Activated CD8-positive, alpha-beta memory T cell treated with anti-CD3 and anti-CD28 coated beads, Interleukin-2, amount 10 ng/mL, durations not matched to agents 7 days and 5 days (primary cell): ENCODE data around the gene TEAD3. TPM values are rescaled to one million over a fixed set of nuclear protein-coding genes. Genes with fewer than 3 reads are reported as not detected.
"Not testable (repeated sequence)": the region's sequence is repeated elsewhere in the genome, so short reads cannot be mapped to it uniquely, and the experiment has no call there.

Experiments used
- ATAC-seq: fragments of 150-1000 bp; cut with Tn5 transposase; one replicate; pipeline ENCODE4 v1.10.0; 2021; ENCODE audit warnings: moderate library complexity
- CTCF ChIA-PET: fragments of 350-600 bp; sonication (Branson Sonifier 250); formaldehyde crosslinking; loops from one replicate; lab custom pipeline; 2021; ENCODE audit warnings: antibody characterized with exemption; lab: Charles Lee
- DNase-seq: peaks from one replicate; pipeline ENCODE4 v3.0.0-alpha.2; 2020
- H3K27ac Mint-ChIP-seq: one replicate; pipeline ENCODE4 v1.8.0; 2021; ENCODE audit warnings: mild to moderate bottlenecking, mixed read lengths
- H3K27me3 Mint-ChIP-seq: one replicate; pipeline ENCODE4 v1.8.0; 2021; ENCODE audit warnings: mixed read lengths
- H3K36me3 Mint-ChIP-seq: one replicate; pipeline ENCODE4 v1.8.0; 2021; ENCODE audit warnings: mild to moderate bottlenecking, mixed read lengths
- H3K4me1 Mint-ChIP-seq: one replicate; pipeline ENCODE4 v1.8.0; 2021; ENCODE audit warnings: mixed read lengths
- H3K4me3 Mint-ChIP-seq: one replicate; pipeline ENCODE4 v1.8.0; 2021; ENCODE audit warnings: mild to moderate bottlenecking, moderate library complexity, mixed read lengths
- H3K9me3 Mint-ChIP-seq: one replicate; pipeline ENCODE4 v1.8.0; 2022; ENCODE audit warnings: low read depth, mixed read lengths
- total RNA-seq, 2 experiments: library from RNA; stranded (reverse); gene quantifications; one replicate each; pipeline ENCODE4 v1.2.3, GENCODE V29; 2021

TEAD3 gene
- total RNA-seq, 2 experiments from 2014 or later, result 0.16 TPM; not detected in 1

DNA sequence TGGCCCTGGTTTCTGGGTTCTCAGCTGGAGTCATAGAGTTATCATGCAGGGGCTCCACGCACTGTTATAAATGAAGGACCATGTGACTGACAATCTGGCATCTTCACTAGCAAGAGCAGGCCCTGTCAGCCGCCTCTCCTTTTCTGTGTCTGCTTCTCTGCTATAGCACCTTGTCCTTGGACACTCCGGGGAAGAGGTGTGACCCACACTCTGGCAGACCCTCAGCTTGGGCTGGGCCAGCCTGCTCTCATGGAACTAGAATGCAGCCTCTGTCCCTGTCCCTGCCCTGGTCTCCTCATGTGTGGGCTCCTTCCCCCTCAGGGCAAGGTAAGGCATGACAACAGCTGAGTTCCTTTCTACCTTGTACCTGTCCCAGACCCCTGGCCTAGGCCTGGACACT lies 55.7 kb downstream of the TEAD3 start:
- Mint-ChIP-seq H3K27ac (no peak overlapping the region), H3K36me3 (no peaks in the 10 kb centered on the region), H3K4me3 (no peak overlapping the region), H3K9me3 (no peaks in the 10 kb centered on the region), H3K27me3 (no peaks in the 10 kb centered on the region), H3K4me1 (peaks cover 13% of the 10 kb centered on the region)
- no peak for DNase-seq
- ATAC-seq, result no peak
- CTCF ChIA-PET, result interaction anchor here (2.5 kb wide), 1 partner anchor 22 kb away, joined by 10 read pairs; no protein-coding TSS in a partner anchor

DNA sequence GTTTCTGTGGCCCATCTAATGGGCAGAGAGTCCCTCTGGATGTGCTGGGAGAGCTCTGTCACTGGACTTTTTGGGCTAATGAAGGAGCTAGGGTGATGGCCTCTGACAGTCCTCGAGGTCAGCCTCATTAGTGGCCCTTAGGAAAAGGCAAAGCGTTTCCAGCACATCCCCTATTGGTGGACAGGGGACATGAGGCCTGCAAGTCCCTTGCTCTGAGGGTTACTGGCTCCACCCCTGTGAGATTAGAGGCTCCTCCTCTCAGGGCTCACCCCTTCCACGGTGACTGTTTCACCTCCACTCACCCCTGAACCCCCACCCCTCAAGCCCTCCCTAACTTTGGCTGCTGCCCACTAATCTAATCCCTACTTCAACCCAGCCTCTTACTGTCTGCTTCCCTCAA lies 57.6 kb downstream of the TEAD3 start:
- ATAC-seq (no peak), DNase-seq (no peak)
- no peaks in the 10 kb centered on the region for H3K27me3 Mint-ChIP-seq
- CTCF ChIA-PET, result interaction anchor here (1.4 kb wide), 1 partner anchor 10 kb away, joined by 4 read pairs; no protein-coding TSS in a partner anchor
- no peaks in the 10 kb centered on the region for H3K4me1 Mint-ChIP-seq
- no peak overlapping the region for H3K4me3 Mint-ChIP-seq
- H3K9me3 Mint-ChIP-seq, result no peaks in the 10 kb centered on the region
- H3K27ac Mint-ChIP-seq, result no peak overlapping the region
- no peaks in the 10 kb centered on the region for H3K36me3 Mint-ChIP-seq

GRCh38 chr6:35438378-35439065 lies 58.4 kb downstream of the TEAD3 start:
- not testable (repeated sequence) for H3K27ac Mint-ChIP-seq, H3K36me3 Mint-ChIP-seq, H3K27me3 Mint-ChIP-seq, H3K4me1 Mint-ChIP-seq, DNase-seq, H3K4me3 Mint-ChIP-seq, H3K9me3 Mint-ChIP-seq, ATAC-seq
- CTCF ChIA-PET, result interaction anchor here (1.0 to 1.4 kb wide), 3 partner anchors 9 to 19 kb away, joined by 3 to 4 read pairs (median 4); no protein-coding TSS in a partner anchor

- CTCF ChIA-PET, result interaction anchor here (1.4 kb wide), 1 partner anchor 13 kb away, joined by 7 read pairs; no protein-coding TSS in a partner anchor
- H3K4me3 Mint-ChIP-seq, result no peak overlapping the region
- ATAC-seq (no peak), DNase-seq (no peak)
- H3K4me1 Mint-ChIP-seq, result no peaks in the 10 kb centered on the region
- H3K36me3 Mint-ChIP-seq, result no peaks in the 10 kb centered on the region
- H3K27ac Mint-ChIP-seq, result no peak overlapping the region
- no peaks in the 10 kb centered on the region for H3K9me3 Mint-ChIP-seq
- no peaks in the 10 kb centered on the region for H3K27me3 Mint-ChIP-seq
These were observed 60.6 kb downstream of the TEAD3 start for GRCh38 chr6:35436071-35436857.

DNA sequence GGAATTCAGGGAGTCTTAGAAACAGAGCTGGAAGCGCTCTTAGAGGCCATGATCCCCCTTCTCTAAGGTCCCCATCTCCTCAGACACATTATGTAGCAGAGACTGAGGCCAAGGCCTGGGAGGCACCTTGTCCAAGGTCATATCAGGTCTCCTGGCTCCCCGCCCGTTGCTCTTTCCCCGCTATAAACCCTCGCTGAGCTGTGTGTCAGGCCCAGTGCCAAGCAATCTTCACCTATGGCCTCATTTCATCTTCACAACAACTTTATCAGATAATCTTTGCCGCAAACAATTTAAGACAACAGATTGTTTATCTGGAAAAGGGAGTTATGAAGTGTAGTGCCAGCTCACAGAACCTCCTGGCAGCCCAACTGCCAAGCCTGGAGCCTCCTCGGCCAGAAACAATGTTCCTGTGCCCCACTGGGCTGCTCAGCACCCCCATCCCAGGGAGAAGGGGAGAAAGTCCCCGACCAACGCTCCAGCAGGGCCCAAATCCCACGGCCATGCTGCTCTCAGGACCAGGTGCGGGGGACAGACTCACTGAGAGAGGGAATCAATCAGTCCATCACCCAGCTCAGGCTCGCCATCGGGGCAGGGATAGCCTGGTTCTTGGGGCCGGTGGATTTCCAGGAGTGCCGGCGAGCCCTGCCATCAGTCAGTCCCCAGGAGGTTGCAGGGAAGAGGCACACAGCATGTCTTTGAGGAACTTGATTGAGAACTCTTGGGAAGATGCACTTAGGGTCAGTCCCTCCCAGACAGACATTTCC lies 61.6 kb downstream of the TEAD3 start:
- no peak overlapping the region for H3K4me3 Mint-ChIP-seq
- no peaks in the 10 kb centered on the region for H3K27me3 Mint-ChIP-seq
- no peak overlapping the region for H3K27ac Mint-ChIP-seq
- DNase-seq, result no peak
- H3K36me3 Mint-ChIP-seq, result no peaks in the 10 kb centered on the region
- no peak for ATAC-seq
- H3K9me3 Mint-ChIP-seq, result peaks cover under 1% of the 10 kb centered on the region
- H3K4me1 Mint-ChIP-seq, result no peaks in the 10 kb centered on the region
- CTCF ChIA-PET, result no interaction called here

DNA sequence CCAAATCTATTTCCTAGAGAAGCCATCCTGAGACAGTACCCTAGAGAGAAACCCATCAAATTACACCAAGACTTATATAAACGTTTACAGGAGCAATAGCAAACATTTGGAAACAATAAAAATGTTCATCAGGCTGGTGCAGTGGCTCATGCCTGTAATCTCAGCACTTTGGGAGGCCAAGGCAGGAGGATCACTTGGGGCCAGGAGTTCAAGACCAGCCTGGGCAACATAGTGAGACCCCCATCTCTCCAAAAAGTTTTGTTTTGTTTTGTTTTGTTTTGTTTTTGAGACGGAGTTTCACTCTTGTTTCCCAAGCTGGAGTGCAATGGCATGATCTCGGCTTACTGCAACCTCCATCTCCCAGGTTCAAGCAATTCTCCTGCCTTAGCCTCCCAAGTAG lies 64.2 kb downstream of the TEAD3 start:
- not testable (repeated sequence) for H3K4me1 Mint-ChIP-seq, H3K27ac Mint-ChIP-seq, H3K4me3 Mint-ChIP-seq, H3K27me3 Mint-ChIP-seq, DNase-seq, ATAC-seq
- Mint-ChIP-seq H3K36me3 (peaks cover 15% of the 10 kb centered on the region), H3K9me3 (peaks cover 16% of the 10 kb centered on the region)
- CTCF ChIA-PET, result interaction anchor here (1.6 kb wide), 1 partner anchor 12 kb away, joined by 5 read pairs; no protein-coding TSS in a partner anchor

DNA sequence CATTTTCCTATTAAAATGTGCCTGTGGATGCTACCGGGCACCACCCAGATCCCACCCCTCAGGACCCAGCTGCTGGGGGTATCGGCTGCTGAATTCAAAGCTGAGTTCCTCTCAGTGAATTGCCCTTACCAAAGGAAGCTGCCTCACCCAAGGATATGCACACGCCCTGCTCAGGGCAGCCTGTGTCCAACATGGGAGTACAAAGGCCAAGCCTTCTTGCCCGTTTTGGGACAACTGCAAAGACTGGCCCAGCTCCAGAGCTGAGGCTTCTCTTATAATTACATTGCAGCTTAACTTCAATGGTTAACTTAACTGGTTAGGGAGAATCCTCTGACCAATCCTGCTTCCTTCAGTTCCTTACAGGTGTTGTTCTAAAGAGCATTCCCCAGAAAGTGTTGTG lies 64.6 kb downstream of the TEAD3 start:
- peaks cover 15% of the 10 kb centered on the region for H3K36me3 Mint-ChIP-seq
- DNase-seq (no peak), ATAC-seq (no peak)
- H3K9me3 Mint-ChIP-seq, result peaks cover 16% of the 10 kb centered on the region
- no peaks in the 10 kb centered on the region for H3K27me3 Mint-ChIP-seq
- H3K27ac Mint-ChIP-seq, result no peak overlapping the region
- H3K4me1 Mint-ChIP-seq, result no peaks in the 10 kb centered on the region
- CTCF ChIA-PET, result interaction anchor here (1.6 kb wide), 1 partner anchor 12 kb away, joined by 5 read pairs; no protein-coding TSS in a partner anchor
- H3K4me3 Mint-ChIP-seq, result no peak overlapping the region

DNA sequence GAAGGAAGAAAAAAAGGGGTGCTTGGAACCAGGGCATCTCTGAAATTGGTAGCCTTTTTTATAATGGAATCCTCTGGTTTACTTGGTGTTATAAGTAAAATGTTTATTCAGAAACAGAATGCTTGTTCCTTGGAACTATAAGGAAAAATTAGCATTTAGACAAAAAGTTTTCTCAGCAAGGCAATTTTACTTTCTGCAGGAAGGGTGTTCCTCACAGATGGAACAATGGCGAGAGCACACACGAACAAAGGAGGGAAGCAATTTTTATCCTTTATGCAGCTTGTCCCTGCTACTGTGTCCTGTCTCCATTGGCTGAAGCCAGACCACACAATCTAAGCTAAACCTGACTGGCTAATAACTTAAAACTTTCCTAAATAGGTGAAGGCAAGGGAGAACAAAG lies 67.4 kb downstream of the TEAD3 start:
- Mint-ChIP-seq H3K27ac (no peak overlapping the region), H3K27me3 (no peaks in the 10 kb centered on the region), H3K36me3 (peaks cover 26% of the 10 kb centered on the region), H3K4me1 (no peaks in the 10 kb centered on the region), H3K4me3 (no peak overlapping the region), H3K9me3 (peaks cover 16% of the 10 kb centered on the region)
- CTCF ChIA-PET, result interaction anchor here (0.9 kb wide), 1 partner anchor 10 kb away, joined by 3 read pairs; no protein-coding TSS in a partner anchor
- DNase-seq (no peak), ATAC-seq (no peak)

- Mint-ChIP-seq H3K4me3 (no peak overlapping the region), H3K36me3 (peaks cover 26% of the 10 kb centered on the region), H3K27ac (no peak overlapping the region), H3K9me3 (peaks cover 16% of the 10 kb centered on the region), H3K27me3 (no peaks in the 10 kb centered on the region), H3K4me1 (no peaks in the 10 kb centered on the region)
- CTCF ChIA-PET, result no interaction called here
- DNase-seq (no peak), ATAC-seq (no peak)
These were observed 68.3 kb downstream of the TEAD3 start for GRCh38 chr6:35428421-35429149.

DNA sequence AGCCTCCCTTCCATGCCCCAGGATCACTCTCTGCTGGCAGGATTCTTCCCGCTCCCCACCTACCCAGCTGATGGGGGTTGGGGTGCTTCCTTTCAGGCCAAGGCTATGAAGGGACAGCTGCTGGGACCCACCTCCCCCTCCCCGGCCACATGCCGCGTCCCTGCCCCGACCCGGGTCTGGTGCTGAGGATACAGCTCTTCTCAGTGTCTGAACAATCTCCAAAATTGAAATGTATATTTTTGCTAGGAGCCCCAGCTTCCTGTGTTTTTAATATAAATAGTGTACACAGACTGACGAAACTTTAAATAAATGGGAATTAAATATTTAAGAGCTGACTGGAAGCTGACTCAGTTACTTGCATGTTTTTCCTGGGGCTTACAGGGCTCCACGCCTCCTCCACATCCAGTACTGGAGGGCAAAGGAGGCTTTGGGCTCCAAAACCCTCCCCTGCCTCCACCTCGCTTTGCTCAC lies 69.0 kb downstream of the TEAD3 start:
- Mint-ChIP-seq H3K36me3 (peaks cover 26% of the 10 kb centered on the region), H3K4me1 (no peaks in the 10 kb centered on the region), H3K27ac (no peak overlapping the region), H3K27me3 (no peaks in the 10 kb centered on the region), H3K9me3 (peaks cover 16% of the 10 kb centered on the region), H3K4me3 (no peak overlapping the region)
- ATAC-seq (no peak), DNase-seq (no peak)
- CTCF ChIA-PET, result interaction anchor here (0.9 to 1.4 kb wide), 3 partner anchors 21 to 100 kb away, joined by 3 to 4 read pairs (median 3); partner anchors contain the start of gene PPARD

DNA sequence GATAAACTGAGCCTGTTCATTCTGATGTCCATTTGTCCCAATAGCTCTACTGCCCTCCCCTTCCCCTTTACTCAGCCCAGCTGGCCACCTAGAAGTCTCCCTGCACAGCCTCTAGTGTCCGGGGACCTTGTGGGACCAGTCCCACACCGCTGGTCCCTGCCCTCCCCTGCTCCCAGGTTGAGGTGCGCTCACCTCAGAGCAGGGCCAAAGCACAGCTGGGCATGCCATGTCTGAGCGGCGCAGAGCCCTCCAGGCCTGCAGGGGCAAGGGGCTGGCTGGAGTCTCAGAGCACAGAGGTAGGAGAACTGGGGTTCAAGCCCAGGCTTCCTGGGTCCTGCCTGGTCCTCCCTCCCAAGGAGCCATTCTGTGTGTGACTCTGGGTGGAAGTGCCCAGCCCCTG lies 69.4 kb downstream of the TEAD3 start:
- Mint-ChIP-seq H3K27ac (no peak overlapping the region), H3K27me3 (no peaks in the 10 kb centered on the region), H3K4me3 (no peak overlapping the region), H3K36me3 (peaks cover 26% of the 10 kb centered on the region), H3K9me3 (peaks cover 16% of the 10 kb centered on the region), H3K4me1 (no peaks in the 10 kb centered on the region)
- ATAC-seq (no peak), DNase-seq (no peak)
- CTCF ChIA-PET, result interaction anchor here (0.9 to 1.4 kb wide), 3 partner anchors 21 to 100 kb away, joined by 3 to 4 read pairs (median 3); partner anchors contain the start of gene PPARD

- Mint-ChIP-seq H3K4me3 (no peak overlapping the region), H3K27me3 (no peaks in the 10 kb centered on the region), H3K9me3 (peaks cover 16% of the 10 kb centered on the region), H3K36me3 (peaks cover 28% of the 10 kb centered on the region), H3K27ac (peak overlapping the region; percentile 33), H3K4me1 (no peaks in the 10 kb centered on the region)
- CTCF ChIA-PET, result no interaction called here
- no peak for DNase-seq
- ATAC-seq, result no peak
These were observed 70.8 kb downstream of the TEAD3 start for GRCh38 chr6:35426074-35426473.
